GM23338 (cell line): ENCODE data around the gene FOXRED1.

Experiments
- CREB1 ChIP-seq: fragments of 250-450 bp; sonication (Bioruptor Pico); IDR thresholded peaks from 2 replicates; pipeline ENCODE4 v1.5.0; 2020; ENCODE audit warnings: low read depth, mild to moderate bottlenecking, moderate library complexity
- EZH2 ChIP-seq: fragments of 200-600 bp; sonication (generic); IDR thresholded peaks from one replicate; pipeline ENCODE4 v1.8.0; 2017; ENCODE audit warnings: antibody characterized with exemption, mild to moderate bottlenecking, low read depth; ENCODE audit not compliant: unreplicated experiment
- EZH2phosphoT487 ChIP-seq: fragments of 200-600 bp; sonication (generic); IDR thresholded peaks from one replicate; pipeline ENCODE4 v1.8.1; 2018; ENCODE audit warnings: antibody characterized with exemption; ENCODE audit not compliant: unreplicated experiment
- JUNB ChIP-seq: IDR thresholded peaks from one replicate; pipeline ENCODE4 v1.6.1; 2016; ENCODE audit warnings: antibody characterized with exemption; ENCODE audit not compliant: unreplicated experiment
- NANOG ChIP-seq: IDR thresholded peaks from 2 replicates; pipeline ENCODE4 v1.6.1; 2016; ENCODE audit warnings: antibody characterized with exemption, borderline replicate concordance
- POLR2AphosphoS5 ChIP-seq: IDR thresholded peaks from 2 replicates; pipeline ENCODE4 v1.6.1; 2016; ENCODE audit warnings: antibody characterized with exemption, low read depth
- STAT1 ChIP-seq: IDR thresholded peaks from one replicate; pipeline ENCODE4 v1.6.1; 2016; ENCODE audit warnings: antibody characterized with exemption; ENCODE audit not compliant: unreplicated experiment
- ZNF114 ChIP-seq: fragments of 250-450 bp; sonication (Bioruptor Pico); IDR thresholded peaks from 2 replicates; pipeline ENCODE4 v1.5.0; 2020; ENCODE audit warnings: mild to moderate bottlenecking, moderate library complexity
- ZNF331 ChIP-seq: fragments of 250-450 bp; sonication (Bioruptor Pico); IDR thresholded peaks from 2 replicates; pipeline ENCODE4 v1.5.0; 2020; ENCODE audit warnings: low read depth, mild to moderate bottlenecking, moderate library complexity
- TF ChIP-seq, protein P1 (sequence below), 2 experiments: fragments of 200-600 bp in 1 of 2; sonication (generic) in 1 of 2; conservative IDR thresholded peaks; 2 replicates each; pipeline versions ENCODE4 v1.5.1 to v1.6.1; 2016 to 2017; ENCODE audit warnings: antibody characterized with exemption in 2 of 2, low read depth in 2 of 2, mild to moderate bottlenecking in 2 of 2, moderate library complexity in 1 of 2
- TF ChIP-seq, protein P2 (sequence below): IDR thresholded peaks from one replicate; pipeline ENCODE4 v1.6.1; 2018; ENCODE audit warnings: antibody characterized with exemption; ENCODE audit not compliant: unreplicated experiment
- TF ChIP-seq, protein P3 (sequence below): IDR thresholded peaks from 2 replicates; pipeline ENCODE4 v1.6.1; 2016; ENCODE audit warnings: antibody characterized with exemption
- TF ChIP-seq, protein P4 (sequence below): fragments of 250-450 bp; sonication (Bioruptor Pico); IDR thresholded peaks from 2 replicates; pipeline ENCODE4 v1.5.0; 2020; ENCODE audit warnings: mild to moderate bottlenecking, moderate library complexity

DNA sequence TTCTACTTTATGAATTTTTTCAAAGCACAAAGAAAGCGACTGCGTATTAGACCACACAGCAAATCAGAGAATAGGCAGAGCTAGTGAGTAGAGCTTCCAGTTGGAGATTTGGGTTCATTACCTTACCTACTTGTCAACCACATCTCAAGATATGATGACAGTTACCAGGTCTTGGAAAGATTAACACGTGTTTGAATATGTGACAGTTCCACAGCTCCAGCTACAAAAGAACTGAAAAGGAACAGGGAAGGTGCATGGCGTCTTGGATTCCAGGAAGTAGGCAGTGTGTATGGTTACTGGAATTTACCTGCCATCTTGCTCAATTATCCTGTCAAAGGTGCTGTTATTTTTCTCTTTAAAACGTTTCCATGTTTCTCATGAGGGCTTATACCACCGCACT, 19.3 kb downstream of the FOXRED1 start:
- TF ChIP-seq EZH2phosphoT487 (no peak), EZH2 (no peak), POLR2AphosphoS5 (no peak), CREB1 (CRISPR knock-in tag) (no peak), JUNB (no peak), NANOG (no peak), ZNF114 (CRISPR knock-in tag) (no peak), ZNF331 (no peak), STAT1 (no peak)
- TF ChIP-seq, protein P1, sequence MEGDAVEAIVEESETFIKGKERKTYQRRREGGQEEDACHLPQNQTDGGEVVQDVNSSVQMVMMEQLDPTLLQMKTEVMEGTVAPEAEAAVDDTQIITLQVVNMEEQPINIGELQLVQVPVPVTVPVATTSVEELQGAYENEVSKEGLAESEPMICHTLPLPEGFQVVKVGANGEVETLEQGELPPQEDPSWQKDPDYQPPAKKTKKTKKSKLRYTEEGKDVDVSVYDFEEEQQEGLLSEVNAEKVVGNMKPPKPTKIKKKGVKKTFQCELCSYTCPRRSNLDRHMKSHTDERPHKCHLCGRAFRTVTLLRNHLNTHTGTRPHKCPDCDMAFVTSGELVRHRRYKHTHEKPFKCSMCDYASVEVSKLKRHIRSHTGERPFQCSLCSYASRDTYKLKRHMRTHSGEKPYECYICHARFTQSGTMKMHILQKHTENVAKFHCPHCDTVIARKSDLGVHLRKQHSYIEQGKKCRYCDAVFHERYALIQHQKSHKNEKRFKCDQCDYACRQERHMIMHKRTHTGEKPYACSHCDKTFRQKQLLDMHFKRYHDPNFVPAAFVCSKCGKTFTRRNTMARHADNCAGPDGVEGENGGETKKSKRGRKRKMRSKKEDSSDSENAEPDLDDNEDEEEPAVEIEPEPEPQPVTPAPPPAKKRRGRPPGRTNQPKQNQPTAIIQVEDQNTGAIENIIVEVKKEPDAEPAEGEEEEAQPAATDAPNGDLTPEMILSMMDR (conservative IDR thresholded peaks at IDR 0.05; ENCODE audit: low read depth in 2 of 2), result no peak
- TF ChIP-seq, protein P2, sequence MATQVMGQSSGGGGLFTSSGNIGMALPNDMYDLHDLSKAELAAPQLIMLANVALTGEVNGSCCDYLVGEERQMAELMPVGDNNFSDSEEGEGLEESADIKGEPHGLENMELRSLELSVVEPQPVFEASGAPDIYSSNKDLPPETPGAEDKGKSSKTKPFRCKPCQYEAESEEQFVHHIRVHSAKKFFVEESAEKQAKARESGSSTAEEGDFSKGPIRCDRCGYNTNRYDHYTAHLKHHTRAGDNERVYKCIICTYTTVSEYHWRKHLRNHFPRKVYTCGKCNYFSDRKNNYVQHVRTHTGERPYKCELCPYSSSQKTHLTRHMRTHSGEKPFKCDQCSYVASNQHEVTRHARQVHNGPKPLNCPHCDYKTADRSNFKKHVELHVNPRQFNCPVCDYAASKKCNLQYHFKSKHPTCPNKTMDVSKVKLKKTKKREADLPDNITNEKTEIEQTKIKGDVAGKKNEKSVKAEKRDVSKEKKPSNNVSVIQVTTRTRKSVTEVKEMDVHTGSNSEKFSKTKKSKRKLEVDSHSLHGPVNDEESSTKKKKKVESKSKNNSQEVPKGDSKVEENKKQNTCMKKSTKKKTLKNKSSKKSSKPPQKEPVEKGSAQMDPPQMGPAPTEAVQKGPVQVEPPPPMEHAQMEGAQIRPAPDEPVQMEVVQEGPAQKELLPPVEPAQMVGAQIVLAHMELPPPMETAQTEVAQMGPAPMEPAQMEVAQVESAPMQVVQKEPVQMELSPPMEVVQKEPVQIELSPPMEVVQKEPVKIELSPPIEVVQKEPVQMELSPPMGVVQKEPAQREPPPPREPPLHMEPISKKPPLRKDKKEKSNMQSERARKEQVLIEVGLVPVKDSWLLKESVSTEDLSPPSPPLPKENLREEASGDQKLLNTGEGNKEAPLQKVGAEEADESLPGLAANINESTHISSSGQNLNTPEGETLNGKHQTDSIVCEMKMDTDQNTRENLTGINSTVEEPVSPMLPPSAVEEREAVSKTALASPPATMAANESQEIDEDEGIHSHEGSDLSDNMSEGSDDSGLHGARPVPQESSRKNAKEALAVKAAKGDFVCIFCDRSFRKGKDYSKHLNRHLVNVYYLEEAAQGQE, result no peak
- TF ChIP-seq, protein P3, sequence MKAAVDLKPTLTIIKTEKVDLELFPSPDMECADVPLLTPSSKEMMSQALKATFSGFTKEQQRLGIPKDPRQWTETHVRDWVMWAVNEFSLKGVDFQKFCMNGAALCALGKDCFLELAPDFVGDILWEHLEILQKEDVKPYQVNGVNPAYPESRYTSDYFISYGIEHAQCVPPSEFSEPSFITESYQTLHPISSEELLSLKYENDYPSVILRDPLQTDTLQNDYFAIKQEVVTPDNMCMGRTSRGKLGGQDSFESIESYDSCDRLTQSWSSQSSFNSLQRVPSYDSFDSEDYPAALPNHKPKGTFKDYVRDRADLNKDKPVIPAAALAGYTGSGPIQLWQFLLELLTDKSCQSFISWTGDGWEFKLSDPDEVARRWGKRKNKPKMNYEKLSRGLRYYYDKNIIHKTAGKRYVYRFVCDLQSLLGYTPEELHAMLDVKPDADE, result no peak
- TF ChIP-seq, protein P4, sequence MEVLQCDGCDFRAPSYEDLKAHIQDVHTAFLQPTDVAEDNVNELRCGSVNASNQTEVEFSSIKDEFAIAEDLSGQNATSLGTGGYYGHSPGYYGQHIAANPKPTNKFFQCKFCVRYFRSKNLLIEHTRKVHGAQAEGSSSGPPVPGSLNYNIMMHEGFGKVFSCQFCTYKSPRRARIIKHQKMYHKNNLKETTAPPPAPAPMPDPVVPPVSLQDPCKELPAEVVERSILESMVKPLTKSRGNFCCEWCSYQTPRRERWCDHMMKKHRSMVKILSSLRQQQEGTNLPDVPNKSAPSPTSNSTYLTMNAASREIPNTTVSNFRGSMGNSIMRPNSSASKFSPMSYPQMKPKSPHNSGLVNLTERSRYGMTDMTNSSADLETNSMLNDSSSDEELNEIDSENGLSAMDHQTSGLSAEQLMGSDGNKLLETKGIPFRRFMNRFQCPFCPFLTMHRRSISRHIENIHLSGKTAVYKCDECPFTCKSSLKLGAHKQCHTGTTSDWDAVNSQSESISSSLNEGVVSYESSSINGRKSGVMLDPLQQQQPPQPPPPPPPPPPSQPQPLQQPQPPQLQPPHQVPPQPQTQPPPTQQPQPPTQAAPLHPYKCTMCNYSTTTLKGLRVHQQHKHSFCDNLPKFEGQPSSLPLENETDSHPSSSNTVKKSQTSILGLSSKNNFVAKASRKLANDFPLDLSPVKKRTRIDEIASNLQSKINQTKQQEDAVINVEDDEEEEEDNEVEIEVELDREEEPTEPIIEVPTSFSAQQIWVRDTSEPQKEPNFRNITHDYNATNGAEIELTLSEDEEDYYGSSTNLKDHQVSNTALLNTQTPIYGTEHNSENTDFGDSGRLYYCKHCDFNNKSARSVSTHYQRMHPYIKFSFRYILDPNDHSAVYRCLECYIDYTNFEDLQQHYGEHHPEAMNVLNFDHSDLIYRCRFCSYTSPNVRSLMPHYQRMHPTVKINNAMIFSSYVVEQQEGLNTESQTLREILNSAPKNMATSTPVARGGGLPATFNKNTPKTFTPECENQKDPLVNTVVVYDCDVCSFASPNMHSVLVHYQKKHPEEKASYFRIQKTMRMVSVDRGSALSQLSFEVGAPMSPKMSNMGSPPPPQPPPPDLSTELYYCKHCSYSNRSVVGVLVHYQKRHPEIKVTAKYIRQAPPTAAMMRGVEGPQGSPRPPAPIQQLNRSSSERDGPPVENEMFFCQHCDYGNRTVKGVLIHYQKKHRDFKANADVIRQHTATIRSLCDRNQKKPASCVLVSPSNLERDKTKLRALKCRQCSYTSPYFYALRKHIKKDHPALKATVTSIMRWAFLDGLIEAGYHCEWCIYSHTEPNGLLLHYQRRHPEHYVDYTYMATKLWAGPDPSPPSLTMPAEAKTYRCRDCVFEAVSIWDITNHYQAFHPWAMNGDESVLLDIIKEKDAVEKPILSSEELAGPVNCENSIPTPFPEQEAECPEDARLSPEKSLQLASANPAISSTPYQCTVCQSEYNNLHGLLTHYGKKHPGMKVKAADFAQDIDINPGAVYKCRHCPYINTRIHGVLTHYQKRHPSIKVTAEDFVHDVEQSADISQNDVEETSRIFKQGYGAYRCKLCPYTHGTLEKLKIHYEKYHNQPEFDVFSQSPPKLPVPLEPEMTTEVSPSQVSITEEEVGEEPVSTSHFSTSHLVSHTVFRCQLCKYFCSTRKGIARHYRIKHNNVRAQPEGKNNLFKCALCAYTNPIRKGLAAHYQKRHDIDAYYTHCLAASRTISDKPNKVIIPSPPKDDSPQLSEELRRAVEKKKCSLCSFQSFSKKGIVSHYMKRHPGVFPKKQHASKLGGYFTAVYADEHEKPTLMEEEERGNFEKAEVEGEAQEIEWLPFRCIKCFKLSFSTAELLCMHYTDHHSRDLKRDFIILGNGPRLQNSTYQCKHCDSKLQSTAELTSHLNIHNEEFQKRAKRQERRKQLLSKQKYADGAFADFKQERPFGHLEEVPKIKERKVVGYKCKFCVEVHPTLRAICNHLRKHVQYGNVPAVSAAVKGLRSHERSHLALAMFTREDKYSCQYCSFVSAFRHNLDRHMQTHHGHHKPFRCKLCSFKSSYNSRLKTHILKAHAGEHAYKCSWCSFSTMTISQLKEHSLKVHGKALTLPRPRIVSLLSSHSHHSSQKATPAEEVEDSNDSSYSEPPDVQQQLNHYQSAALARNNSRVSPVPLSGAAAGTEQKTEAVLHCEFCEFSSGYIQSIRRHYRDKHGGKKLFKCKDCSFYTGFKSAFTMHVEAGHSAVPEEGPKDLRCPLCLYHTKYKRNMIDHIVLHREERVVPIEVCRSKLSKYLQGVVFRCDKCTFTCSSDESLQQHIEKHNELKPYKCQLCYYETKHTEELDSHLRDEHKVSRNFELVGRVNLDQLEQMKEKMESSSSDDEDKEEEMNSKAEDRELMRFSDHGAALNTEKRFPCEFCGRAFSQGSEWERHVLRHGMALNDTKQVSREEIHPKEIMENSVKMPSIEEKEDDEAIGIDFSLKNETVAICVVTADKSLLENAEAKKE (CRISPR knock-in tag), result no peak
